Measurements from ENCODE around the gene EEF1A2.

The EEF1A2 gene

DNA sequence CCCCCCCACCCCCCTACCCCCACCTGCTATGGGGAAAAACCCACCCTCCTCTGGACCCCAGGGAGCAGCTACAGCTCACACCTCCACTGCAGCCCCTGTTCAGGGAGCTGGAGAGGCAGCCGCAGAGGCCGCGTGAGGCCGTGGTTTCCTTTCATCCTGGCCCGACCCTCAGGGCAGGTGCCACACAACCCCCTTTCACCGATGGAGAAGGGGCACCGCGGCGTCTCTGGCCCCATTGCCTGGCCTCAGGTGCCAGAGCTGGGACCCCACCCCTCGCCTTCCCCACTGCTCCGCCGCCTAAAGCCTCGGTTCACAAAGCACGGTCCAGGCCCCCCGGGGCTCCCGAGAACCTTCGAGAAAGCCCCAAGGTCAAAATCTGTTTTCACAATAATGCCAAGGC is 14.6 kb downstream of the EEF1A2 start:
- Histone ChIP-seq H4K20me1 (ENCODE audit: insufficient read depth, low read length) (no peaks in the 10 kb centered on the region), H3K27me3 (replicated peaks; ENCODE audit: insufficient read depth, low read length) (peaks cover 94% of the 10 kb centered on the region), H3K9me2 (replicated peaks; ENCODE audit: insufficient read depth, low read length) (no peaks in the 10 kb centered on the region), H3K79me2 (ENCODE audit: low read length) (no peaks in the 10 kb centered on the region), H3K36me3 (replicated peaks; ENCODE audit: insufficient read depth, low read length) (no peaks in the 10 kb centered on the region), H3K4me3 (ENCODE audit: low read length) (no peak overlapping the region), H3K9ac (ENCODE audit: low read length) (no peak overlapping the region), H3K27ac (ENCODE audit: low read length) (no peak overlapping the region), H3K4me2 (ENCODE audit: low read depth, low read length) (no peak overlapping the region), H3F3A (ENCODE audit: insufficient read depth, low read length) (no peaks in the 10 kb centered on the region), H3K4me1 (ENCODE audit: low read length) (no peaks in the 10 kb centered on the region; the same call in 1 of the 2 replicates), H2AFZ (ENCODE audit: low read length) (no peak overlapping the region), H3K9me3 (replicated peaks; ENCODE audit: insufficient read depth, low read length) (no peaks in the 10 kb centered on the region)
- TF ChIP-seq EZH2phosphoT487 (IDR thresholded peaks at IDR 0.05; ENCODE audit: low read length) (no peak), EZH2 (optimal IDR thresholded peaks at IDR 0.05; ENCODE audit: low read depth, low read length) (no peak)
- TF ChIP-seq, protein P1, sequence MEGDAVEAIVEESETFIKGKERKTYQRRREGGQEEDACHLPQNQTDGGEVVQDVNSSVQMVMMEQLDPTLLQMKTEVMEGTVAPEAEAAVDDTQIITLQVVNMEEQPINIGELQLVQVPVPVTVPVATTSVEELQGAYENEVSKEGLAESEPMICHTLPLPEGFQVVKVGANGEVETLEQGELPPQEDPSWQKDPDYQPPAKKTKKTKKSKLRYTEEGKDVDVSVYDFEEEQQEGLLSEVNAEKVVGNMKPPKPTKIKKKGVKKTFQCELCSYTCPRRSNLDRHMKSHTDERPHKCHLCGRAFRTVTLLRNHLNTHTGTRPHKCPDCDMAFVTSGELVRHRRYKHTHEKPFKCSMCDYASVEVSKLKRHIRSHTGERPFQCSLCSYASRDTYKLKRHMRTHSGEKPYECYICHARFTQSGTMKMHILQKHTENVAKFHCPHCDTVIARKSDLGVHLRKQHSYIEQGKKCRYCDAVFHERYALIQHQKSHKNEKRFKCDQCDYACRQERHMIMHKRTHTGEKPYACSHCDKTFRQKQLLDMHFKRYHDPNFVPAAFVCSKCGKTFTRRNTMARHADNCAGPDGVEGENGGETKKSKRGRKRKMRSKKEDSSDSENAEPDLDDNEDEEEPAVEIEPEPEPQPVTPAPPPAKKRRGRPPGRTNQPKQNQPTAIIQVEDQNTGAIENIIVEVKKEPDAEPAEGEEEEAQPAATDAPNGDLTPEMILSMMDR (IDR thresholded peaks at IDR 0.05; ENCODE audit: low read length), result no peak
- DNase-seq, result no peak

DNA sequence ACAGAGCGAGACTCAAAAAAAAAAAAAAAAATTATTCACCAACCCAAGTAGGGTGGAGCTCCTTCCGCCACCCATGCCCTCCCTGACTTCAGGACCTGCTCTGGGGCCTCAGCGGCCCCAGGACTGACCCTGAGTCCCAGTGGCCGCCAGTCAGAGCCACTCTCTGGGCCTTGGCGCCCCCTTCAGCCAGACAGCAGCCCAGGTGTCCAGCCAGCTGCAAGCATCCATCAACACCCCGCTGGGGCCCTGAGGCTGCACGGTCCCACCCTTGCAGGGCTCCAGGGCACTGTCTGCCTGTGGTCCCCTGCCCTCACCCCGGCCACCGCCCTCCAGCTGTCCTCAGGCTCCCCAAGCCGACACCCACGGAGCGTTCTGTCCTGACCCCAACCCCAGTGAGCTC is 15.0 kb downstream of the EEF1A2 start:
- no peaks in the 10 kb centered on the region for H3K9me2 ChIP-seq (replicated peaks; ENCODE audit: insufficient read depth, low read length)
- H3K79me2 ChIP-seq (ENCODE audit: low read length), result no peaks in the 10 kb centered on the region
- H3K9ac ChIP-seq (ENCODE audit: low read length), result no peak overlapping the region
- no peak for TF ChIP-seq EZH2 (optimal IDR thresholded peaks at IDR 0.05; ENCODE audit: low read depth, low read length)
- TF ChIP-seq, protein P1 (IDR thresholded peaks at IDR 0.05; ENCODE audit: low read length), result no peak
- no peak for TF ChIP-seq EZH2phosphoT487 (IDR thresholded peaks at IDR 0.05; ENCODE audit: low read length)
- H3F3A ChIP-seq (ENCODE audit: insufficient read depth, low read length), result no peaks in the 10 kb centered on the region
- no peak overlapping the region for H3K27ac ChIP-seq (ENCODE audit: low read length)
- H3K36me3 ChIP-seq (replicated peaks; ENCODE audit: insufficient read depth, low read length), result no peaks in the 10 kb centered on the region
- H3K4me3 ChIP-seq (ENCODE audit: low read length), result no peak overlapping the region
- no peak overlapping the region for H2AFZ ChIP-seq (ENCODE audit: low read length)
- H3K27me3 ChIP-seq (replicated peaks; ENCODE audit: insufficient read depth, low read length), result peaks cover 94% of the 10 kb centered on the region
- H3K9me3 ChIP-seq (replicated peaks; ENCODE audit: insufficient read depth, low read length), result no peaks in the 10 kb centered on the region
- DNase-seq, result no peak
- H3K4me2 ChIP-seq (ENCODE audit: low read depth, low read length), result no peak overlapping the region
- no peaks in the 10 kb centered on the region; the same call in 1 of the 2 replicates for H3K4me1 ChIP-seq (ENCODE audit: low read length)
- H4K20me1 ChIP-seq (ENCODE audit: insufficient read depth, low read length), result no peaks in the 10 kb centered on the region

DNA sequence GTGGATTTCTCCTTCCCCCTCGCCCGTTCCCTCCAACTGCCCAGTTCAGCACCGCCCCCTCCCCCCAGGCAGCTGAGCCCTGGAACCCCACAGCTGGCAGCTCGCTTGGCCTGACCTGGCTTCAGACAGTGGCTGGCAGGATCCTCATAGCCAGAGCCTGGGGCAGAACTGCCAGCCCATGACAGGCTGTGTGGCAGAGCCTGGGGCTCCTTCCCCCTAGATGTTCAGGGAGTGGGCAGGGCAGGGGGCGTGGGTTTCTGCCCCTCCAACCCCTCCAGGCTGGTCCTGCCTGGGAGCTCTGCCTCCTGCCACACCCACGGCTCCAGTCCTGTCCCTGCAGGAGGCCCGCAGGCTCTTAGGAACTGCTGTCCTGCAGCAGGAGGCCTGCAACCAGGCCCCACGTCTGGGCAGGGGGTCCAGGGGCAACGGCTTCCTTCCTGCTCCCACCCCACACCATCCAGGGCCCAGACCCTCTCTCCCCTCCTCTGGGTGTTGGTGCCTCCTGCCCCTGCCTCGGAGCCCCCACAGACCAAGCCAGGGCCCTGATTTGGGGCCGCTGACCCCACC is 16.8 kb downstream of the EEF1A2 start:
- Histone ChIP-seq H4K20me1 (ENCODE audit: insufficient read depth, low read length) (no peaks in the 10 kb centered on the region), H3K27me3 (replicated peaks; ENCODE audit: insufficient read depth, low read length) (peaks cover 98% of the 10 kb centered on the region), H3K9me3 (replicated peaks; ENCODE audit: insufficient read depth, low read length) (no peaks in the 10 kb centered on the region), H3K36me3 (replicated peaks; ENCODE audit: insufficient read depth, low read length) (no peaks in the 10 kb centered on the region), H2AFZ (ENCODE audit: low read length) (no peak overlapping the region), H3K27ac (ENCODE audit: low read length) (no peak overlapping the region), H3K9ac (ENCODE audit: low read length) (no peak overlapping the region), H3F3A (ENCODE audit: insufficient read depth, low read length) (no peaks in the 10 kb centered on the region), H3K79me2 (ENCODE audit: low read length) (no peaks in the 10 kb centered on the region), H3K4me3 (ENCODE audit: low read length) (no peak overlapping the region), H3K4me2 (ENCODE audit: low read depth, low read length) (no peak overlapping the region), H3K4me1 (ENCODE audit: low read length) (no peaks in the 10 kb centered on the region; the same call in 1 of the 2 replicates), H3K9me2 (replicated peaks; ENCODE audit: insufficient read depth, low read length) (no peaks in the 10 kb centered on the region)
- no peak for DNase-seq
- TF ChIP-seq EZH2phosphoT487 (IDR thresholded peaks at IDR 0.05; ENCODE audit: low read length), result no peak
- TF ChIP-seq, protein P1 (IDR thresholded peaks at IDR 0.05; ENCODE audit: low read length), result no peak
- TF ChIP-seq EZH2 (optimal IDR thresholded peaks at IDR 0.05; ENCODE audit: low read depth, low read length), result no peak

Data from MM.1S (cell line).